Measurements from ENCODE around the gene EFNA5.
"Not testable (repeated sequence)": the region's sequence is repeated elsewhere in the genome, so short reads cannot be mapped to it uniquely, and the experiment has no call there.

EFNA5 gene

GRCh38 chr5:107365320-107366109 is 305.2 kb downstream of the EFNA5 start:
- no peak for DNase-seq (ENCODE audit: low spot score)

DNA sequence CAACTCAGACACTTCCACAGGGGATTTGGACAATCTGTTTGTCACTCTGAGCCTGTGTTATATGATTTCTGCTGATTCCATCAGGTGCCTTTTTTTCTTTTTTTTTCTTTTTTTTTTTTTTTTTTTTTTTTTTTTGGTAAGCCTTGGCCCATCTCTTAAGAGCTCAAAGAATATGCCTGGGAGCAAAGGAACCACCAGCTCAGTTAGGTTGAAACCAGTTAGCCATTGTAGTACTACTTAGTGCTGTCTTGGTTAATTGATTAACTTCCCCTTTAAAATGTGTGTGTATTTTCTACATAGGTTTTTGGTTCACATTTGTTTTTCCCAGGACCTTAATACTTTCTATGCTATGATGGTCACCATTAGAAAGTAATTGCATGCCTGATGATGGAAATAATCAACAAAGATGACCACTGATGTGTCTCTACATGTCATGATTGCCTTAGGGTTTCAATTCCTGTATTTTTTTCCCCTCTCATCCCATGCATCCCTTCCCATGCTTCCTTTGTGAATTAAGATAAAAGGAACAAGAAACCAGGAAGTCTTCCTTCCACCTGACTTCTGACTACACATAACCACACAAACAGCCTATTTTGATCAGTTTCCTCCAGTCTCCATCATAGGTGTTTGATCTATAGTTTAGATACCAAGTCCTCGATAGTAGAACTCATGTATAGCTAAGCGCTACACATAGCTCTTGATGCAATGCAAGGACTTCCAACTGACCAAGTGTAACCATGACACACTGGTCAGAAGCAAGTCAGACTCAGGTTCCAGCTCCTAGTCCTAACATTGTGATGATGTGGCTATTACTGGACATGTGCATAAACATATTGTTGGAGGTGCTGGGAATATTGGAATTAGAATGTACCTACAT is 306.1 kb downstream of the EFNA5 start:
- DNase-seq (ENCODE audit: low spot score) = no peak

GRCh38 chr5:107363768-107364167 is 307.0 kb downstream of the EFNA5 start:
- no peak for DNase-seq (ENCODE audit: low spot score)

DNA sequence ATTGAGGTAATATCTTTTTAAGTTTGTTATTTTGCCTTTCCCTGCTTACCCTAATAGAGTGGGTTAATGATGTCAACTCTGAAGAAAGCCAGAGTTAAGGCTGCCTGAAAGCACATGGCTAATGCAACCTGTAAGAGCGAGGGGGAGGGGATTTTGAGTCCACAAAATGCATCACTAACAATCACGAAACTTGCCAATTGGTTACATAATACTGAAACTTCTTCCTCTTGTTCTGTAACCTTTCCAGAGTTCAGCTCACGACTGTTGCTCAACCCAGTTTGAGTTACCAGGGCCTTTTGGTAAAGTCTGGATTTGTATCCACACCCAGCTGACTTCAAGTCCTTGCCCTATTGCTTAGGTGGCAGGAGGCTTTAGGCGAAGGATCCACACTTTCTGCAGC is 308.8 kb downstream of the EFNA5 start:
- peak; percentile 21 for DNase-seq (ENCODE audit: low spot score)

- DNase-seq (ENCODE audit: low spot score) = no peak
Measured at GRCh38 chr5:107359916-107360234, 310.9 kb downstream of the EFNA5 start.

DNA sequence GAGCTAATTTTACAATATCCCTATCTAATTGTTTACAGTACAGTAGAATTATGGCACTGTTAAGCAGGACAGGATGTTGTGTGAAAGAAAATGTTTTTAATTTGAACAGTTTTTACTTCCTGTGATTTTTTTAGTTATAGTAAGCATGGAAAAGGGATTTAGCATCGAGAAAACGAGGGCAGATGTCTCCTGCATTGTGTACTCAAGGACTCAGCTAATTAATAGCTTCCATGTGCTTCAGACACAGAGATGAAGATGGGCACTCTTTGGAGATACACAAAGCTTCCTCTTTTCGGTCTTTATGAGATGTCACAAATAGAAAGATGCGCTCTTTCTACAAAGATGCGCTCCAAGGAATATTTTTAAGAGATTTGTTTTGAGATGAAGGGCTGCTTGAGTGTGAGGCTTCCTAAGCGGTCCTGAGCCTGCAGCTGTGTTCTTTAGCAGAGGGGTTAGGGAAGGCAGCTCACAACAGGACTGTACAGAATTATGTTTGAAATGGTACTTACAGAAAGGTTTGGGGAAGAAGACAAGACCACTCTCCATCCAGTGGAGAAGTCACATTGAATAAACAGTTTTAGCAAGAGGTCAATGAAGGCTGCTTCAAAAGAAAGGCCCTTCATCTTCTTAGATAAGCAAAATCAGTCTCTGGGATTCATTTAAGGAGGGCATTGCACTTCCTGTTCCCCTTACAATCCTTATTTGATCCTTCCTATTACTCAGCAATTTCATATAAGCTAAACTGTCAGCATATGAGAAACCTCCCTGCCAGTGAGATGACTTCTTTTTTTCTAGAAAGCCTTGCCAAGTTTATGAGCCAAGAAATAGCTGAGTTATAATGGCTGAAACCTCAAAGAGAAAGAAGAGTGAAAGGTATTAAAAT is 311.5 kb downstream of the EFNA5 start:
- DNase-seq (ENCODE audit: low spot score) = no peak

GRCh38 chr5:107356891-107357290 is 313.8 kb downstream of the EFNA5 start:
- no peak for DNase-seq (ENCODE audit: low spot score)

DNA sequence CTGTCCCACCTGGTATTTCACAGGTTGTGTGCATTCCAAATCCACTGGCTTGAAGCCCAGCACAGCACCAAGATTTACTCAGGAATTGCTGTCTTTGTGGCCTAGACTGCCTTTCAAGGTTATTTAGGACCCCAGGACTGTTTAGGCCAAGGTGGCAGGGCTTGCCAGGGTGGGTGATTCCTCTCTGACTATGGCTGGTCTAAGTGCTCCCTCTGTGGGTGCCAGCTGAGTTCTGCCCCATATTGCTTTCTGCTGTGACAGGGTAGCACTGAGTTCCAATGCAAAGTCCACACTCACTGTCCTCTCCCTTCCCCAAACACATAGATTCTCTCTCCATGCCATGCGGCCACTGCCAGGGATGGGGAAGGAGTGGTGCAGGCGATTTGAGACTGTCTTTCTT is 318.2 kb downstream of the EFNA5 start:
- no peak for DNase-seq (ENCODE audit: low spot score)

GRCh38 chr5:107346580-107346979 is 324.2 kb downstream of the EFNA5 start:
- not testable (repeated sequence) for DNase-seq (ENCODE audit: low spot score)

GRCh38 chr5:107342371-107342770 is 328.4 kb downstream of the EFNA5 start:
- no peak for DNase-seq (ENCODE audit: low spot score)

DNA sequence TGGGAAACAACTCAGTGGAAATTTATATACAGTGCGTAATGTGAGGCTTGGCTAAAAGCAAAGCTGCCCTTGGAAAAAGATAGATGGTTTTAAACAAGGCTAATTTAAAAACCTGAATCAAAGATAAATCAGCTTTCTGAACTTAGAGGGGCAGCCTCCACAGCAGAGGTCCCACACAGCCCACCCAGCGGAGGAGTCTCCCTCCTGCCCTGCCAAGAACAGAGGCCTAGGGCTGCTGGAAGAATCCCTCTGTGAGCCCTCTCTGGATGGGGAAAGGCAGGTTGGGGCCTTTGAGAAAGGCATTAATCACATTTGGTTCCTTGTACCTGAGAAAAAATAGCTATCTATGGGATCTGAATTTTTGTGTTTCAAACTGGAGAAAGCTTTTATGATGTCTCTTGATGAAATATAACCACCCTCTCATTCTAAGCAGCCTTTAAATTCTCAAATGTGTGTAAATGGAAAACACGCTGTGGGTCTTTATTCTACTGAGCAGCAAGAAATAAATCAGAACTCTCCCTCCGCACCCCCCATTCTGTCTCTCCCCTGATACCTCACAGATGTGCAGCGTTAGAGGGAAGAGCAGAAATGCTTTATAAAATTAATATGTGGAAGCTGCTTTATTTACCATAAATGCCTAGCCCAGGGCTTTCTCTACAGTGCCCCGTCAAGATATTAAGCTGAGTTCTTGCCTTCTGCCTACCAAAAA is 329.2 kb downstream of the EFNA5 start:
- DNase-seq (ENCODE audit: low spot score) = no peak

DNA sequence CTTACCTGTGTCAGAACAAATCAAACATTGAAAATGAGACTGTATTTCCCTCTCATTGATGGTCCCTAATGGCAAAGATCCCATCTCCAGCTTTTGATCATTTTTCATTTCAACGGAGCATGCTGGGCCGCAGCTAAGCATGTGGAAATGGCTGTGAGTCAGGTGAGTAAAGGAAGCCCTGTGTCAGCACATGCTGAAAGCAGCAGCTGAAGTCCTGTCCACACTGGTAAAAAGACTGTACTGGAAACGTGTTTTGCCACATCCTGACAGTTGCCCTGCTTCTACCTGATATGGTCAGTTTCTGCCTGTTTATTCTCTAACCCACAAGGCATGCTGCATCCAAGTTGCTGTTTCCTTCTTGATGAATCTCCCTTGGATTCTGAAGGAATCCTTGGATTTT is 330.1 kb downstream of the EFNA5 start:
- DNase-seq (ENCODE audit: low spot score) = no peak

- no peak for DNase-seq (ENCODE audit: low spot score)
Measured at GRCh38 chr5:107338335-107338734, 332.4 kb downstream of the EFNA5 start.

GRCh38 chr5:107337281-107337680 is 333.5 kb downstream of the EFNA5 start:
- no peak for DNase-seq (ENCODE audit: low spot score)

- DNase-seq (ENCODE audit: low spot score) = no peak
Measured at GRCh38 chr5:107331882-107332281, 338.9 kb downstream of the EFNA5 start.

DNA sequence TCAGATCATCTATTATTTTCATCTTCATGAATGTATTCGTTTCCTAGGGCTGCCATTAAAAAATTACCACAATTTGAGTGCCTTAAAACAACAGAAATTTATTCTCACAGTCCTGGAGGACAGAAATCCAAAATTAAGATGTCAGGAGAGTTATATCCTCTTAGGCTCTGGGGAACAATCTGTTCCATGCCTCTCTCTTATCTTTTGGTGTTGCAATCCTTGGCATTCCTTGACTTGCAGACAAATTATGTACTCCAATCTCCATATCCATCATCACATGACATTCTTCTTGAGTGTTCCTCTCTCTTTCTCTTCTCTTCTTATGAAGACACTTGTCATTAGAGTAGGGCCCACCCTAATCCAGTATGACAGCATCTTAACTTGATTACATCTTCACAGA is 339.4 kb downstream of the EFNA5 start:
- DNase-seq (ENCODE audit: low spot score) = no peak

GRCh38 chr5:107330903-107331302 is 339.8 kb downstream of the EFNA5 start:
- DNase-seq (ENCODE audit: low spot score) = no peak

GRCh38 chr5:107329850-107330249 is 340.9 kb downstream of the EFNA5 start:
- DNase-seq (ENCODE audit: low spot score) = no peak
